Measurements from ENCODE around the gene RIOK1.

DNA sequence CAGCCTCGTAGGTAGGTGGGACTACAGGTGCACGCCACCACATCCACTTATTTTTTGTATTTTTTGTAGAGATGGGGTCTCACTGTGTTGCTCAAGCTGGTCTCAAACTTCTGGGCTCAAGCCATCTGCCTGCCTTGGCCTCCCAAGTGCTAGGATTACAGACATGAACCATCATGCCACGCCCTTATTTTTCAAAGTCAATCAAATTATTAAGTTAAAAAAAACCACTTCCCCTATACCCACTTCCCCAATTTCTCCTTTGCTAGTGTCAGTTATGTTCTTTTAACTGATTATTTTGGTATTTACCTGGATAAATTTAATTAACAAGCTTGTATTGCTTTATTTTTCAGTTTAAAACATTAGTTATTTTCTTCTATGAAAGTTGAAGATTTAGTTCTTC is 49.6 kb downstream of the RIOK1 start:
- TF ChIP-seq, protein P1, sequence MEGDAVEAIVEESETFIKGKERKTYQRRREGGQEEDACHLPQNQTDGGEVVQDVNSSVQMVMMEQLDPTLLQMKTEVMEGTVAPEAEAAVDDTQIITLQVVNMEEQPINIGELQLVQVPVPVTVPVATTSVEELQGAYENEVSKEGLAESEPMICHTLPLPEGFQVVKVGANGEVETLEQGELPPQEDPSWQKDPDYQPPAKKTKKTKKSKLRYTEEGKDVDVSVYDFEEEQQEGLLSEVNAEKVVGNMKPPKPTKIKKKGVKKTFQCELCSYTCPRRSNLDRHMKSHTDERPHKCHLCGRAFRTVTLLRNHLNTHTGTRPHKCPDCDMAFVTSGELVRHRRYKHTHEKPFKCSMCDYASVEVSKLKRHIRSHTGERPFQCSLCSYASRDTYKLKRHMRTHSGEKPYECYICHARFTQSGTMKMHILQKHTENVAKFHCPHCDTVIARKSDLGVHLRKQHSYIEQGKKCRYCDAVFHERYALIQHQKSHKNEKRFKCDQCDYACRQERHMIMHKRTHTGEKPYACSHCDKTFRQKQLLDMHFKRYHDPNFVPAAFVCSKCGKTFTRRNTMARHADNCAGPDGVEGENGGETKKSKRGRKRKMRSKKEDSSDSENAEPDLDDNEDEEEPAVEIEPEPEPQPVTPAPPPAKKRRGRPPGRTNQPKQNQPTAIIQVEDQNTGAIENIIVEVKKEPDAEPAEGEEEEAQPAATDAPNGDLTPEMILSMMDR (IDR thresholded peaks at IDR 0.05; ENCODE audit: poor library complexity), result no peak
- TF ChIP-seq EZH2 (IDR thresholded peaks at IDR 0.05; ENCODE audit: borderline replicate concordance), result no peak

All from hepatocyte (in vitro differentiated cells).